Brain pericyte (primary cell): Measurements from ENCODE around the gene TAF5.
"Not testable (repeated sequence)": the region's sequence is repeated elsewhere in the genome, so short reads cannot be mapped to it uniquely, and the experiment has no call there.

Source experiments
- DNase-seq: peaks from one replicate; pipeline ENCODE4 v3.0.0-alpha.2; 2012; ENCODE audit warnings: low read depth, low spot score

TAF5 gene

DNA sequence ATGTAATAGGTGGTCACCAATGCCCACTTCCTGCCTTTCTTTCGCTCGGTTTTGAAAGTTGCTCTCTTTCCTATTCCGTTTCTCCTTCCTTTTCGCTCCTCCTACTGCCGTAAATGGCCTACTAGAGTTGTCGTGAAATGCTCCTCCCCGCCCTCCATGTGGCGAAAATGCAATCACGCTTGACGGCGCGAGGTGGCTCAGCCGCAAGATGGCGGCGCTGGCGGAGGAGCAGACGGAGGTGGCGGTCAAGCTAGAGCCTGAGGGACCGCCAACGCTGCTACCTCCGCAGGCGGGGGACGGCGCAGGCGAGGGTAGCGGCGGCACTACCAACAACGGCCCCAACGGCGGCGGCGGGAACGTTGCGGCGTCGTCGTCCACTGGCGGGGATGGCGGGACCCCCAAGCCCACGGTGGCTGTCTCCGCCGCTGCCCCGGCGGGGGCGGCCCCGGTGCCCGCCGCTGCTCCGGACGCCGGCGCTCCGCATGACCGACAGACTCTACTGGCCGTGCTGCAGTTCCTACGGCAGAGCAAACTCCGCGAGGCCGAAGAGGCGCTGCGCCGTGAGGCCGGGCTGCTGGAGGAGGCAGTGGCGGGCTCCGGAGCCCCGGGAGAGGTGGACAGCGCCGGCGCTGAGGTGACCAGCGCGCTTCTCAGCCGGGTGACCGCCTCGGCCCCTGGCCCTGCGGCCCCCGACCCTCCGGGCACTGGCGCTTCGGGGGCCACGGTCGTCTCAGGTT lies at the start of gene TAF5:
TSS of gene TAF5 (plus strand) at position 195 of the 737 bp plus-strand sequence. CDS start at position 209, 14 bp downstream.
- DNase-seq, result peak; percentile 77

DNA sequence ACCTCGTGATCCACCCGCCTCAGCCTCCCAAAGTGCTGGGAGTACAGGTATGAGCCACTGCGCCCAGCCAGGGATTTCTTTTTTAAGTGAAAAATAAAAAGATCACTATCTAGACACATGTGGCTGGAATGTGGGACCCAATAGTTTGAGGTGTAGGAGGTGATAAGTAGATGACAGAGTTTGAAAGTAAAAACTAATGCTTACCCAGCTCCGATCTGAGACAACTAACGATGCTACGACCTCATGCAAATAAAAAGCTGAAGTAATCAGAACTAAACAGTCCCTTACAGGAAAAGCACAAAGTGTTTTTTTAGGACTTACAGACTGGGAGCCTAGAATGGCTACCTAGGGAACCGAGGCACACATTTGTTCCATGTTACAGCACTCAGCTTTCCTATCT lies 39.9 kb upstream of the TAF5 start:
- no peak for DNase-seq

DNA sequence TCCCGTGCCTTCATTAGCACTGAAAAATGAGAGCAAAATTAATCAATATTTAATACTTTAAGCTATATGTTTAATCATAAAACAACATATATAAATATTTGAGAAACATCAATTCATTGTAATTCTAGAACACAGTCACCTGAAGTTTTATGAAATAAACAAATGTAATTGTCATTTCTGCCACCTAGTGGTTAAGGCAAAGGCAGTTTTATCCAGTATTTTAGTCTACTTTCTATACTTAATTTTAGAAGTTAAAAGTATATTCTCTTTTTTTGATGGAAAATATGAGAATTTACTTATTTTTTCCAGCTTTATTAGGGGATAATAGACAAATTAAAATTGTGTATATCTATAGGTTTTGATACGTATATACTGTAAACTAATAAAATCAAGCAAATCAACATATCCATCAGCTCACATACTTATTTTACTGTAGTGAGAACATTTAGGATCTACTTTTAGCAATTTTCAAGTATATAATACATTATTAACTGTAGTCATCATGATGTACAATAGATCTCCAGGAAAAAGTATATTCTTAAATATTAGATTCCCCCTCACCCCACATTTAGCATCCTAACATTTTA lies 33.7 kb upstream of the TAF5 start:
- no peak for DNase-seq

DNA sequence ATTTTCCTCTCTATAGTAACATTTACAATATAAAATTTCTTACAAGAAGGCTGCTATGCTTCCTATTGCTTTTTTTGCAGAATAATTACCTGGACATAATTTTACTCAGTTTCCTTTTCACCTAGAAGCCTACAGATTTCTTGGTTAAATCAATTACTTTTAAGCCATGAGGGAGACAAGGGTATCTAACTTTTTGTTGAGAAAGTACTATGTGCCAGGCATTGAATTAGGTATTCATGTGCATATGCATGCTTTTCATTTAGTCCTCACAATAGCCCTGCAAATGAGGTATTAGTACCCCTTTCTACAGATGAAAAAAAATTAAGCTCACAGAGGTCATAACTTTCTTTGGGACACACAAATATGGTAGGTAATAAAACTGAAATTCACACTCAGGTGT lies 33.2 kb upstream of the TAF5 start:
- DNase-seq, result no peak

DNA sequence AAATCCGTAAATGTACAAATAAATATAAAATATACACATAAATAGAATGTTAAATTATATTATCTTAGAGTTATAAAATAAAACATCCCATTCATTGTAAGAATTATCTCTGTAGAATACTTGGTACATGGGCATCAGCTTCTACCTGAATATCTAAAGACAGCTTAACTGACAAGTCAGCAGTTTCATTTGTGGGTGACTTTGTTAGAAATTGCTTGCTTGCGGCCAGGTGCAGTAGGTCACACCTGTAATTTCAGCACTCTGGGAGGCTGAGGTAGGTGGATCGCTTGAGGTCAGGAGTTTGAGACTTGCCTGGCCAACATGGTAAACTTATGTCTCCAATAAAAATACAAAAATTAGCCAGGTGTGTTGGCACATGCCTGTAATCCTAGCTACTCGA lies 31.4 kb upstream of the TAF5 start:
- no peak for DNase-seq

DNA sequence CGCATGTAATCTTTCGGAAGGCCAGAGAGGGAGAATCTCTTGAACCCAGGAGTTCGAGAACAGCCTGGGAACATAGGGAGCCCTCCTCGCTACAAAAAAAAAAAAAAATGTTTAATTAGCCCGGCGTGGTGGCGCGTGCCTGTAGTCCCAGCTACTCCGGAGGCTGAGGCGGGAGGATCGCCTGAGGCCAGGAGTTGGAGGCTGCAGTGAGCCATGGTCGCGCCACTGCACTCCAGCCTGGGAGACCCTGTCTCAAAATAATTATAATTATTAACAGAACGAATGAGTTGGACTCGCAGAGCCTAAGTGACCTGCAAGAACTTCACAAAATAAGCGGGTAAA lies 17.6 kb upstream of the TAF5 start:
- no peak for DNase-seq

DNA sequence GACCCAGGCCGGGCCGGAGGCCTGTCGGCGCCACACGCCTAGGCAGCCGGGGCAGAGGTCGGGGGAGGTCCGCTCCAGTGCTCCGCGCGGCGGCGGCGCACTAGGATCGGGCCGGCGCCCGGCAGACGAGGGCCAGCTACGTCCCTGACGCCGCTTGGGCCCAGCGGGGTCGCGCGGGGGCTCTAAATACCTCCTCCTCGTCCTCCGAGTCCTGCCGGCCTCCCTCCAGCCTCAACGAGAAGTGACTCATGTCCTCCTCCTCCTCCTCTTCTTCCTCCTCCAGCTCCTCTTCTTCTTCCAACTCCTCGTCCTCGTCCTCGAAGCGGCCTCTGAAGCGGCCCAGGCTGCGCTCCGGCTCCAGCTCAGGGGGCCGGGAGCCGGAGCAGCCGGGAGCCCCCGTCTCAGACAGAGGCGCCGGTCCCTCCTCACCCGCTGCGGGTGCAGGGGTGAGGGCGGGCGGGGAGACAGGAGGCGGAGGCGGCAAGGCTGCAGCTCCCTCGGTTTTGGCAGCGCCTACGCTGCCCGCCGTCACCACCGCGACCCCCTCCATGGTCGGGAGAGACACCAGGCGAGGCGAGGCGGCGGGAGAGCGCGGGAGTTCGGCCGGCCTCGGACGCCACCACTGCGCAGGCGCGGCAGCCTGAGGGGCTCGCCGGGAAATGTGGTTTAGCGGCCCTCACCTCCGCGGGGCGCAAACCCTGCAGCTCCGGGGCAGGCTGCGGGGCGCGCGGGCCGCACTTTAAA lies 17.1 kb upstream of the TAF5 start, which contains the start of gene PCGF6:
TSS of gene PCGF6 (minus strand) at position 624 of the 744 bp plus-strand sequence. CDS start at position 550, 74 bp downstream.
- DNase-seq, result peak; percentile 55

DNA sequence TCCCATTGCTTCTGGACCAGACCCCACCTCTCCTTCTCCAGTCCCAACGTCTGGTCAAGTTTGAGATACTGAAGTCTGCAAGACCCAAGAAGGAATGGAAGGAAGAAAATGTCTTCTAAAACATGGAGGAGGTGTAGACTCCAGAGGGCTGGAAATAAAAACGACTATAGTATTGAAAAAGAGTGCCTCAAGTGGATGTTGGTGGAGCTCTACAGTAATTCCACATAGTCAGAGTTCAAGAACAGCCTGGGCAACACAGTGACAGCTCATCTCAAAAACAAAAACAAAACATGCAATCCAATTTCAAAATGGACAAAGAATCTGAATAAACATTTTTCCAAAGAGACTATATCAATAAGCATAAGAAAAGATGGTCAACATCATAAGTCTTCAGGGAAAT lies 14.5 kb upstream of the TAF5 start:
- no peak for DNase-seq

DNA sequence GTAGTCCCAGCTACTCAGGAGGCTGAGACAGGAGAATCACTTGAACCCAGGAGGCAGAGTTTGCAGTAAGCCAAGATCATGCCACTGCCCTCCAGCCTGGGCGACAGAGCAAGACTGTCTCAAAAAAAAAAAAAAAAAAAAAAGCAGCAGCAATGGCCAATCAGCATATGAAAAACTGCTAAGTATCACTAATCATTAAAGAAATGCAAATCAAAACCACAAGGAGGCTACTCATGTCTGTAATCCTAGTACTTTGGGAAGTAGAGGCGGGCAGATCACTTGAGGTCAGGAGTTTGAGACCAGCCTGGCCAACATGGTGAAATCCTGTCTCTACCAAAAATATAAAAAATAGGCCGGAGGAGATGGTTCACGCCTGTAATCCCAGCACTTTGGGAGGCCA lies 13.2 kb upstream of the TAF5 start:
- not testable (repeated sequence) for DNase-seq

DNA sequence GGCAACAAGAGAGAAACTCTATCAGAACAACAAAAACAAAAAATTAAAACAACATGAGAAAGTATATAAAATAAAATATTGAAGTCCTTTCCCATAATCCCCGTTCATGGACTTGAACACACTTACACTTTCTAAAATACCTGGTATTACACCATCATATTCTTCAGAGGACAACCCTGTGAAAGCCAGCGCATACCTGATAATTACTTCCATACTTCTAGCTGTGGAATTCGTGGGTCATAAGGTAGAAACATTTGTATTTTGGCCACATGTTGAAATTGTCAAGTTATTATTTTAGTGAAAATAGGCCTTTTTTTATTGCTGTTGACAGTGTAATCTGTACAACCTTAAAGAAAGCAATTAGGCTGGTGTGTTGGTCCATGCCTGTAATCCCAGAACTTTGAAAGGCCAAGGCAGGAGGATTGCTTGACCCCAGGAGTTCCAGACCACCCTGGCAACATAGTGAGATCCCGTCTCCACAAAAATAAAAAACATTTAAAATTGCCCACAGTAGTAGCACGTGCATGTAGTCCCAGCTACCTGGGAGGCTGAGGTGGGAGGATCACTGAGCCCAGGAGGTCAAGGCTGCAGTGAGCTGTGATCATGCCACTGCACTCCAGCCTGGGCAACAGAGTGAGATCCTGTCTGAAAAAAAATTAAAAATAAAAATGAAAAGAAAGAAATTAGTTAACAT lies 11.7 kb upstream of the TAF5 start:
- DNase-seq, result no peak

DNA sequence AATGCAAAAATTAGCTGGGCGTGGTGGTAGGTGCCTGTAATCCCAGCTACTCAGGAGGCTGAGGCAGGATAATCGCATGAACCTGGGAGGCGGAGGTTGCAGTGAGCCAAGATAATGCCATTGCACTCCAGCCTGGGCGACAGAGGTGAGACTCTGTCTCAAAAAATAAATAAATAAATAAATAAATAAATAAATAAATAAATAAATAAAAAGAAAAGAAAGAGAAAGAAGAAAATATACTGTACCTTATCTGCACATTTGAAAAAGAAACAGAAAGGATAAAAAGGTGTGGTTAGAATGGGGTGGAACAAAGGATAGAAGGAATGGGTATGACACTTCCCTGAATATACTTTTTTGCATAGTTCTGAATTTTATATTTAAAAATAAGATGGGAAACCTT lies 8.3 kb upstream of the TAF5 start:
- not testable (repeated sequence) for DNase-seq

DNA sequence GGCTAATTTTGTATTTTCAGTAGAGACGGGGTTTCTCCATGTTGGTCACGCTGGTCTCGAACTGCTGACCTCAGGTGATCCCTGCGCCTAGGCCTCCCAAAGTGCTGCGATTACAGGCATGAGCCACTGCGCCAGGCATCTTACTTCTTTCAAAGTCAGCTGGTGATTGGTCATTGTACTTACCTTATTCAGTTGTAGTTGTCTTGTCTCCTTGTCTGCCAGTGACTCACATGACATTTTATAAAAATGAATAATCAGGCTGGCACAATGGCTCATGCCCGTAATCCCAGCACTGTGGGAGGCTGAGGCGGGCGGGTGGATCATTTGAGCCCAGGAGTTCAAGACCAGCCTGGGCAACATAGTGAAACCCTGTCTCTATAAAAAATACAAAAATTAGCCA lies 7.0 kb upstream of the TAF5 start:
- not testable (repeated sequence) for DNase-seq

DNA sequence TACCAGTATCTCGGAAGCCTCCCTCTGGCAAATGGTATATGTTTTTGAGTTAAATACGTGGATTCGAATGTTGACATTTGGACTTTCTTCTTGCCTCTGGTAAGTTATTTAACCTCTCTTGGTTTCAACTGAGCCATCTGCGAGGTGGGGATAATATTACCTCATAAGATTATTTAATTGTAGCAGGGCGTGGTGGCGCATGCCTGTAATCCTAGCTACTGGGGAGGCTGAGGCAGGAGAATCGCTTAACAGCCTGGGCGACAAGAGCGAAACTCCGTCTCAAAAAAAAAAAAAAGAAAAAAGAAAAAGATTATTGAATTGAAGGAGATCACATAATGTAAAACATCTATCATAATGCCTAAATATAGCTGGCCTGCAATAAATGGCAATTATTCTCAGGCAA lies 396 bp upstream of the TAF5 start:
- no peak for DNase-seq

DNA sequence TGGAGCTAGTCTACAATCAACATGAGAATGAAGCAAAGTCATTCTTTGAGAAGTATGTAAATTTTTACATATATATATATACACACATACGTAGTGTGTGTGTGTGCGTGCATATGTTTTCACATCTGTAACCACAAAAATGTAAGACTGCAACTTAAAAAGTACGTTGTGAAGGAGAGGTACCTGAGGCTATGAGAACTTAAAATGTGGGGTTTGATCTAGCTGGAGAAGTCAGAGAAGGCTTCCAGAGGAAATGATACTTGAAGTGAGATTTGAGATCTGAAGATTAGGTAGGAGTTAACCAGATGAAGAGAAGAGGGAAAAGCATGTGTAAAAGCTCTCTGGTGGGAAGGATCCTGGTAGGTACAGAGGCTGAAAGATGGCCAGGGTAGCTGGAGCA lies 5.8 kb downstream of the TAF5 start:
- no peak for DNase-seq

DNA sequence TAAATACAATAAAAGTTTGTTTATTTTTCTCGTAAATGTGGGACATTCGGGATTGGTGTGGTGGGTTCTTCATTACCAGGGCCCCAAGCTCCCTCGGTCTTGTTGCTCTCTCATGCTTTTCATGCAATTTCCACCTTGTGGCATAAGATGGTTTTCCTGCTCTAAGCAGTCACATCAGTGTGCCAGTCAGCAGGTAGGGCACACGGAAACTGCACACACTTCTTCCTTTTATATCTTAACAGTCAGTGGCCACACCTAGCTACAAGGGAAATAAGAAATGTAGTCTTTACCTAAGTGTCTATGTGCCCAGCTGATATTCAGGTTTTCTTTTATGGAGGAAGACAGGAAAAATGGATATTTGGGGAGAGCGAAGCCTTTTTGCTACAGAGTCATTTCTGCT lies 6.5 kb downstream of the TAF5 start:
- DNase-seq, result no peak

DNA sequence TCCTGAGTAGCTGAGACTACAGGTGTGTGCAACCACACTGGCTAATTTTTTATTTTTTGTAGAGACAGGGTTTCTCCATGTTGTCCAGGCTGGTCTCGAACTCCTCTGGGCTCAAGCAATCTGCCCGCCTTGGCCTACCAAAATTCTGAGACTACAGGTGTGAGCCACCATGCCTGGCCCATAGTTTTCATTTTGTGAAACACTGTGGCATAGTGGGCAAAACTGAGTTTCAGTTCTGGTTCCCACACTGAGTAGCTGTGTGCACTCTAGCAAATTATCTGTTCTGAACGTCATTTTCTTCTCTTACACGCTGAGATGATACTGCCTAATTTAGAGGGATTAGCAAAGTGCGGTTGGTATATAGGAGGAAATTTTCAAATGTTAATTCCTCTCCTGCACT lies 15.0 kb downstream of the TAF5 start:
- no peak for DNase-seq

DNA sequence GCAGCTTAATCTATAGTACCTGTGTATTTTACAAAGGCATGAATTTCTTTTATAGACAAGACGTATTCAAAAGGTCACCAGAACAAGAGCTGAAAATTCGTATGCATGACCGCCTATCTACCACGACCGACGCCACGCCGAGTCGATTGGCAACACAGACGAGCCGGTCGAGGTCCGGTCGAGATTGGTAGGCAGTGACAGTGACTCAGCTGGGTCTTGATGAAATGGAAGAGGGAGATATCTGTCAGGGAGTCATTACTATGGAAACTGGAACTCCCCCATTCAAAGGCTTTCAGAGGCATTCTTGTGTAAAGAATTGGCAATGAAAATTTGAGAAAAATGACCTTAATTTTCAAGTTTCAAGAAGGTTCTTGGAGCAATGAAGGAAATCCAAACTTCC lies 26.4 kb downstream of the TAF5 start:
- DNase-seq, result no peak

DNA sequence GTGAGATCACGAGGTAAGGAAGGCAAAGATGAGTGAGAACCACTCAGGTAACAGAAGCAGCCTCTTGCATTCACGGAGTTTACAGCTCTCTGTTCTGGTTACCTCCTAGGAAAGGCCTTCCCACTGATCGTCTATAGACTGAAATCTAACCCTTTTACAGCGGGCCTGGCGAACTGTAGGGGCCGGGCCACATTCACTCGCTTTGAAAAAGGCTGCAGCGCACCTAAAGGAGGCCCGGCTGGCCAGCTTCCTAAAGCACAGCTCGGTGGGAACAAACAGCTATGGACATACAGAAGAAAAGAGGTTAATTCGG lies 27.9 kb downstream of the TAF5 start:
- DNase-seq, result no peak

DNA sequence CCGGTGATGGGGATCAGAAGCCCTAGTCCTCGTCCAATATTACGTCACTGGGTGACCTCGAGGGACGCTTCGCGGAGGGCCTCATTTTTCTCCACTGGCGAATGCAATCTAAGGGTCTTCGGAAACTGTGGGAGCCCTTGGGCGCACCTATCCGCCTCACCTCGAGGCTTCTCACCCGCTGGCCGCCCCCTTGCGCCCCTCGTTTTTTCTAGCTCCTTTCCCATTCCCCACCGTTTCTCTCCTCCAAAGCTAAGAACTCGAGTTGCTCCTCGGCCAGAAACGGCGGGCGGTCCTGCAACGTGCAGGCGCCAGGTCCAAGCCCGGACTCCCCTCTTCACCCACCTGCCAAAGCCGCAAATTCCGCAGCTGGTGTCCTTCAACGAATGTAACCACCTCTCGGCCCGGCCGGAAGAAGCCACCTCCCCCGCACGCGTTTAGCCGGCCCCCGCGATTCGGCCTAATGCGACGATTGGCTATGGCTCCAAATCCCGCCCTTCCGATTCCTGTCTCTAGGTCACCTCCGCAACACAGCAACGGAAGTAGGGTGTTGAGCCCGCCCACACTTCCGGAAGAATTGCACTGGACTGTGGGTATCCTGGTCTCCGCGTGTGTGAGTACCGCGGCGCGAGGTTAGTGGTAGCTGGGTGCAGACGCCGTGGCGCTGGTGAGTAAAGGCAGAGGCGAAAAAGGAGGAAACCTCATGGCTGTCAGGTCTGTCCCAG lies 28.5 kb downstream of the TAF5 start, which contains the start of the genes ATP5MK and PDCD11:
TSS of gene ATP5MK (minus strand) at position 409 of the 722 bp plus-strand sequence. CDS start 4,018 bp downstream, outside the sequence.
TSS of gene PDCD11 (plus strand) at position 560 of the 722 bp plus-strand sequence. CDS start 1,801 bp downstream, outside the sequence.
- peak; percentile 92 for DNase-seq

DNA sequence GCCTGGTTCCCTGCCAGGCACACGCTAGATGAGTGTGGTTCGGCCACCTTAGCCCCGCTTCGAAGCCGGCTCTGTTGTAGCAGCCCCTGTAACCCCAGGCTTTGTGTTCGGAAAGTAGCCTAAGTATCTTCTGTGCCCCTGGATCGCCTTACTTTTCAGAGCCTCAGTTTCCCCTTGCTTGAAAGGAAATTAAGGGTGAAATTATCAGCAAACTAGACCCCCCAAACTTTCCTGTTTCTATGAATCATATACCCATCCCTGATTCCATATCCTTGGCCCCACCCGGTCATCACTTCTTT lies 29.0 kb downstream of the TAF5 start:
- no peak for DNase-seq

DNA sequence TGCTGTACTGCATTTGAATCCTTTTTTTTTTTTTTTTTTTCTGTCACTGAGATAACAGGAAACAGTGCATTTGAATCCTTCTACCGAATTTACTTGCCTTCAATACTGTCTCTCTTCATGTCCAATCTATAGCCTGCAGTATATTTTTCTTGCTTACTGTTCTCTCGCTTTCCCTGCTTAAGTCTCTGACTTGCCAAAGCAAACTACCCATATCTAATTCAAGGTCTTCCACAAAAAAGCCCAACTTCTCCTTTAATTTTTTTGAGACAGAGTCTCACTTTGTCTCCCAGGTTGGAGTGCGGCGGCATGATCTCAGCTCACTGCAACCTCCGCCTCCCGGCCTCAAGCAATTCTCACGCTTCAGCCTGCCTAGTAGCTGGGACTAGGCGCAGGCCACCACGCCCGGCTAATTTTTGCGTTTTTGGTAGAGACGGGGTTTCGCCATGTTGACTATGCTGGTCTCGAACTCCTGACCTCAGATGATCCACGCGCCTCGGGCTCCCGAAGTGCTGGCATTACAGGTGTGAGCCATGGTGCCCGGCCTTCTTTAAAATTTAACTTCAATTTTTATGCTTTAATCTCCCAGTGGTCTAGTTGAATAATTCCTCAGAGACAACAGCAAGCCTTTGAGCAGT lies 29.5 kb downstream of the TAF5 start:
- DNase-seq, result no peak
